GM10248 (cell line): Measurements from ENCODE around the gene PILRA.

Experiments used
- CTCF ChIA-PET: fragments of 300-600 bp; sonication (Branson Sonifier 250); formaldehyde crosslinking; extraction: SDS; loops from one replicate; lab custom pipeline; 2021; ENCODE audit warnings: antibody characterized with exemption; lab: Yijun Ruan, JAX
- POLR2A ChIA-PET: fragments of 350-650 bp; sonication (Branson Sonifier 250); formaldehyde crosslinking; extraction: SDS; loops from one replicate; lab custom pipeline; 2020; ENCODE audit warnings: antibody characterized with exemption; lab: Yijun Ruan, JAX
- DNase-seq: peaks from one replicate; pipeline ENCODE4 v3.0.0; 2012; ENCODE audit errors: extremely low spot score
- TF ChIP-seq, protein P1 (sequence below): IDR thresholded peaks from 2 replicates; pipeline ENCODE4 v1.5.1; 2012; ENCODE audit warnings: mild to moderate bottlenecking, low read depth; ENCODE audit errors: extremely low read depth, missing control alignments, control extremely low read depth

The PILRA gene

DNA sequence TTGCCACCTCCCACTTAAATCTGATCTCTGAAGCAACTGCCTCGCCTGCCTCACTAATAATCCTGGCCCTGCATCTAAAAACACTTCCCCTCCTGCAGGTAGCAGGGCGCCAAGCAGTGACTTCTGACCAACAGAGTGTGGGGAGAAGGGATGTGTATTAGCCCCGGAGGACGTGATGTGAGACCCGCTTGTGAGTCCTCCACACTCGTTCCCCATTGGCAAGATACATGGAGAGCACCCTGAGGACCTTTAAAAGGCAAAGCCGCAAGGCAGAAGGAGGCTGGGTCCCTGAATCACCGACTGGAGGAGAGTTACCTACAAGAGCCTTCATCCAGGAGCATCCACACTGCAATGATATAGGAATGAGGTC lies 6.1 kb upstream of the PILRA start:
- DNase-seq: no peak
- CTCF ChIA-PET: interaction anchor here (0.8 to 1.3 kb wide), 3 partner anchors 22 to 233 kb away, joined by 3 to 6 read pairs (median 4); no protein-coding TSS in a partner anchor
- POLR2A ChIA-PET: interaction anchor here (1.3 kb wide), 1 partner anchor 22 kb away, joined by 3 read pairs; no protein-coding TSS in a partner anchor
- TF ChIP-seq, protein P1, sequence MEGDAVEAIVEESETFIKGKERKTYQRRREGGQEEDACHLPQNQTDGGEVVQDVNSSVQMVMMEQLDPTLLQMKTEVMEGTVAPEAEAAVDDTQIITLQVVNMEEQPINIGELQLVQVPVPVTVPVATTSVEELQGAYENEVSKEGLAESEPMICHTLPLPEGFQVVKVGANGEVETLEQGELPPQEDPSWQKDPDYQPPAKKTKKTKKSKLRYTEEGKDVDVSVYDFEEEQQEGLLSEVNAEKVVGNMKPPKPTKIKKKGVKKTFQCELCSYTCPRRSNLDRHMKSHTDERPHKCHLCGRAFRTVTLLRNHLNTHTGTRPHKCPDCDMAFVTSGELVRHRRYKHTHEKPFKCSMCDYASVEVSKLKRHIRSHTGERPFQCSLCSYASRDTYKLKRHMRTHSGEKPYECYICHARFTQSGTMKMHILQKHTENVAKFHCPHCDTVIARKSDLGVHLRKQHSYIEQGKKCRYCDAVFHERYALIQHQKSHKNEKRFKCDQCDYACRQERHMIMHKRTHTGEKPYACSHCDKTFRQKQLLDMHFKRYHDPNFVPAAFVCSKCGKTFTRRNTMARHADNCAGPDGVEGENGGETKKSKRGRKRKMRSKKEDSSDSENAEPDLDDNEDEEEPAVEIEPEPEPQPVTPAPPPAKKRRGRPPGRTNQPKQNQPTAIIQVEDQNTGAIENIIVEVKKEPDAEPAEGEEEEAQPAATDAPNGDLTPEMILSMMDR: no peak

DNA sequence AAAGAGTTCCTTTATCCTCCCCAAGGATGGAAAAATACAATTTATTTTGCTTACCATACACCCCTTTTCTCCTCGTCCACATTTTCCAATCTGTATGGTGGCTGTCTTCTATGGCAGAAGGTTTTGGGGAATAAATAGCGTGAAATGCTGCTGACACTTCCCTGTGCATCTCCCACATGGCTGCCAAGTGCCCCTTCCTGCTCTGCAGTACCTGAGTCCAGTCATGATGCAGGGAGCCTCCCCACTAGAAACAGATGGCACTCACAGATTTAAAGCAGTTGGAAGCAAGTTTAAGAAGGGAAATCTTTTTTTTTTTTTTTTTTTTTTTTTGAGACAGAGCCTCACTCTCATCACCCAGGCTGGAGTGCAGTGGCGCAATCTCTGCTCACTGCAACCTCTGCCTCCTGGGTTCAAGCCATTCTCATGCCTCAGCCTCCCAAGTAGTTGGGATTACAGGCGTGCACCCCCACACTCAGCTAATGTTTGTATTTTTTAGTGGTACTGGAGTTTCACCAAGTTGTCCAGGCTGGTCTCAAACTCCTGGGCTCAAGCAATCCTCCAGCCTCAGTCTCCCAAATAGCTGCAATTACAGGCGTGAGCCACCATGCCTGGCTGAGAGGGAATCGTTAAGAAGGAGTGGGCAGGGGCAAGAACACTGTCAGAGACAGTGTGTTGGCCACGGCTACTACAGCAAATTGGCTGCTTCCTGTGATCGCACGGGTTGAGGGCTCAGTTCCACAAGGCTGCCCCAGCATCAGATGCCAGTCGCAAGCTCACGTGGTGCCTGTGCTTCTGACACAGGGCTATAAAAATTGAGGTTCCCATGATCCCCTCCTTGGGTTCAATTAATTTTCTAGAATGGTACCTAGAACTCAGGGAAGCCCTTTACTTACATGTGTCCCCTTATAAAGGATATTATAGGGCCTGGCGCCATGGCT lies 5.3 kb upstream of the PILRA start:
- POLR2A ChIA-PET: interaction anchor here (1.2 to 1.9 kb wide), 2 partner anchors 23 to 61 kb away, joined by 3 to 6 read pairs; partner anchors contain the start of gene ZCWPW1
- CTCF ChIA-PET: interaction anchor here (2.1 to 2.5 kb wide), 2 partner anchors 29 to 40 kb away, joined by 5 to 15 read pairs; no protein-coding TSS in a partner anchor
- TF ChIP-seq, protein P1: no peak
- DNase-seq: no peak

DNA sequence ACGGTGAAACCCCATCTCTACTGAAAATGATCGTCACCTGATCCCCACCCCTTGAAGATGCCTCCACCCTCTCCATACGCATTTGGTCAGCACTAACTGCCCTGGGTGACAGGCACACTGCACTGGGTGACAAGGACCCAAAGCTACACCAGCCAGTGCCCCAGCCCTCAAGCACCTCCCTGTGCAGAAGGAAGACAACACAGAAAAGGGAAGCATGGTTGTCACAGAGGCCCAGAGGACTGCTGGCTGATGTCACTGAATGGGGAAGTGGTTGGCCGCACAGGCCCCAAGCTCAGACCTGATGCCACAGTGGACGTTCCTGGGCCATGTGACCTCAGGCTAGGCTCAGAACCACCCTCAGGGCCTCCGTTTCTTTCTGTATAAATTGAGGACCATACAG lies 4.2 kb upstream of the PILRA start:
- peak; percentile 82 for DNase-seq
- POLR2A ChIA-PET: interaction anchor here (1.1 to 1.9 kb wide), 3 partner anchors 11 to 60 kb away, joined by 3 to 6 read pairs (median 3); partner anchors contain the start of gene ZCWPW1
- TF ChIP-seq, protein P1: no peak
- CTCF ChIA-PET: interaction anchor here (0.6 to 2.5 kb wide), 7 partner anchors 19 to 239 kb away, joined by 3 to 15 read pairs (median 4); no protein-coding TSS in a partner anchor

DNA sequence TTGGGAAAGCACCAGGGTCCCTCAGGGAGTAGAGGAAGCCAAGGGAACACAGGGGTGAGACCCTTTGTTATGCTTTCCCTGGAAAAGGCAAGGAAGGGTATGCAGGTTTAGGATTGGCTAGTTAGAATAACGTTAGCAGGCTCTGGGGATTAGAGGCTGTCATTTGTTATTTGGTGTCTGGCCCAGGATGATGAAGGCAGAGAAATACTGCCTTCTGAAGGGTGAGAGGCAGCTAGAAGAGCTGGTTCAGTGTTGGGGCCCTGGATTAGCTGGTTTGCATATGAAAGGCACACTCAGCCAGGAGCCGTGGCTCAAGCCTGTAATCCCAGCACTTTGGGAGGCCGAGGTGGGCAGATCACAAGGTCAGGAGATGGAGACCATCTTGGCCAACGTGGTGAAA lies 3.0 kb upstream of the PILRA start:
- CTCF ChIA-PET: no interaction called here
- TF ChIP-seq, protein P1: no peak
- POLR2A ChIA-PET: no interaction called here
- no peak for DNase-seq

DNA sequence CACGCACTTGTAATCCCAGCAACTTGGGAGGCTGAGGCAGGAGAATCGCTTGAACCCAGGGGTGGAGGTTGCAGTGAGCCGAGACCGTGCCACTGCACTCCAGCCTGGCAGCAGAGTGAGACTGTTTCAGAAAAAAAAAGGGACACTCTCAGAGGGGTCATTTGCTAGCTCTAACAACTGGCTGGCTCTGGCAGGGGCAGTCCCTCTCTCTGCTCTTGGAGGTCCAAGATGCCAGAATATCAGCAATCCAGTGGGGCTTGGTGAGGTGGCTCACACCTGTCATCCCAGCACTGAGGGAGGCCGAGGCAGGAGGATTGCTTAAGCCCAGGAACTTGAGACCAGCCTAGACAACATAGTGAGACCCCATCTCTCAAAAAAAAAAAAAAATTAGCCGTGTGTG lies 2.5 kb upstream of the PILRA start:
- TF ChIP-seq, protein P1: no peak
- DNase-seq: no peak
- ChIA-PET CTCF (no interaction called here), POLR2A (no interaction called here)

DNA sequence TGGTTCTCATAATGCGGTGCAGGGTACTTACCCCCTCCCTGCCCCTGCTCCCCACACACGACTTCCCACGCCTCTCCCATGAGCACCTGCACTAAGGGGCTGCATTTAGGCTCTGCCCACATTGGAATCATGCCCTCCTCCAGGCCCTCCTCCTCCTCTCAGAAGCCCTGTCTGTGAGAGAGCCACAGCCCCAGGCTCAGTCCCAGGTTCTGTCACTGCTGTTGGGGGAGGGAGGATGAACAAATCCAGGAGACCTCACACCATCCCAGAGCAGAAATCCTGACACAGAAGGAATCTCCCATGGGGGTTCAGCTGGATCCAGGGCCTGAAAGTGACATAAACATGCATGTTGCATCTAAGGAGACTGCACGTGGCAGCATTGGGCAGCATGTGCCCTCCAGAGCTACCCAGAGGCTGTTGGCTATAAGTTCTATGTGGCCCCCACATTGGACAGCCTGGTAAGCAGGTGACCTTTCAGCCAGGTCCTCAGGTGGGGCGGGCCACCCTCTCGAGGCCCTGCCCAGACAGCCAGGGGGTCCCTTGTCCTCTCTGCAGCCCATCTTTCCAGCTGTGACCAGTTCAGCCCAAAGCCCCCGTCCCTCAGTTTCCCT lies 1.6 kb upstream of the PILRA start:
- CTCF ChIA-PET: interaction anchor here (1.3 kb wide), 1 partner anchor 36 kb away, joined by 3 read pairs; no protein-coding TSS in a partner anchor
- POLR2A ChIA-PET: no interaction called here
- TF ChIP-seq, protein P1: no peak

More for the DNA sequence above, 1.6 kb upstream of the PILRA start:
- DNase-seq: no peak
